Measurements from ENCODE around the gene EXOC4. TPM values are rescaled to one million over a fixed set of nuclear protein-coding genes. Genes with fewer than 3 reads are reported as not detected.

The EXOC4 gene
- total RNA-seq, 4 donors from 2014 or later, result 82.4 to 204 (median 128) TPM

DNA sequence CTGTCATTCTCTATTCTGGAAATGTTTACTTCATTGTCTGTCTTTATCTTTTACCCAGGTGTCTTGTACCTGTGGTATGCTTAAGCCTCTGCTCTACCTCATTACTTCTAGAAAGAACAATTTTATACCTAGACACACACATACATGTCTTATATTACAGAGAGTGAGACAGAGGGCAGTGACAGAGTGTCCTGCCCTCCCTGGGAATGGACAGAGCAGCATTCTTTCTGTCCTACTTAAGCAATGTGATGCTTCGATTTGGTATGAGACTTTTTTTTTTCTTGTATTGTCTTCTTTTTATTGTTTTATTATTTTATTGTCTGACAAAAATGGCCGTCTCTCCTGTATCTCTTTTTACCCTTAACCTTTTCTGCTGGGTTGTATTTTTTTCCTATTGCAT, 286.1 kb downstream of the EXOC4 start:
- DNase-seq, result no peak

GRCh38 chr7:133540096-133540860, 287.4 kb downstream of the EXOC4 start:
- 82 to 93% methylated on average over 1 of the region's 1 CpG for WGBS, 2 donors (ENCODE audit: low coverage in 1 of 2)
- peaks cover 0 to 5% (median 0%) of the 10 kb centered on the region in 4 donors for H3K4me1 ChIP-seq
- in situ Hi-C loops (cut with MboI; ENCODE audit: low pct_ligation_motif_present in 1 of 4, low pct_unique_long_range_greater_than_20kb in 1 of 4, low sequenced_read_pairs in 3 of 4), result no loop called here
- H3K9me3 ChIP-seq, result no peaks in the 10 kb centered on the region
- no peaks in the 10 kb centered on the region for H3K36me3 ChIP-seq
- intact Hi-C loops (cut with DNase I; ENCODE audit: low total_unique reads), result no loop called here
- DNase-seq, result no peak
- H3K27me3 ChIP-seq, result no peaks in the 10 kb centered on the region
- H3K4me3 ChIP-seq, result no peak overlapping the region
- no peak overlapping the region for H3K27ac ChIP-seq
- TF ChIP-seq POLR2AphosphoS5 (IDR thresholded peaks at IDR 0.05) (no peak), POLR2A (IDR thresholded peaks at IDR 0.05) (no peak), EP300 (IDR thresholded peaks at IDR 0.05; ENCODE audit: low read depth) (no peak)
- TF ChIP-seq, protein P1, sequence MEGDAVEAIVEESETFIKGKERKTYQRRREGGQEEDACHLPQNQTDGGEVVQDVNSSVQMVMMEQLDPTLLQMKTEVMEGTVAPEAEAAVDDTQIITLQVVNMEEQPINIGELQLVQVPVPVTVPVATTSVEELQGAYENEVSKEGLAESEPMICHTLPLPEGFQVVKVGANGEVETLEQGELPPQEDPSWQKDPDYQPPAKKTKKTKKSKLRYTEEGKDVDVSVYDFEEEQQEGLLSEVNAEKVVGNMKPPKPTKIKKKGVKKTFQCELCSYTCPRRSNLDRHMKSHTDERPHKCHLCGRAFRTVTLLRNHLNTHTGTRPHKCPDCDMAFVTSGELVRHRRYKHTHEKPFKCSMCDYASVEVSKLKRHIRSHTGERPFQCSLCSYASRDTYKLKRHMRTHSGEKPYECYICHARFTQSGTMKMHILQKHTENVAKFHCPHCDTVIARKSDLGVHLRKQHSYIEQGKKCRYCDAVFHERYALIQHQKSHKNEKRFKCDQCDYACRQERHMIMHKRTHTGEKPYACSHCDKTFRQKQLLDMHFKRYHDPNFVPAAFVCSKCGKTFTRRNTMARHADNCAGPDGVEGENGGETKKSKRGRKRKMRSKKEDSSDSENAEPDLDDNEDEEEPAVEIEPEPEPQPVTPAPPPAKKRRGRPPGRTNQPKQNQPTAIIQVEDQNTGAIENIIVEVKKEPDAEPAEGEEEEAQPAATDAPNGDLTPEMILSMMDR (IDR thresholded peaks at IDR 0.05), result no peak

More for the DNA sequence above, 286.1 kb downstream of the EXOC4 start:
- Histone ChIP-seq H3K4me1 (peaks cover 0 to 5% (median 0%) of the 10 kb centered on the region in 4 donors), H3K27ac (no peak overlapping the region), H3K27me3 (no peaks in the 10 kb centered on the region), H3K9me3 (no peaks in the 10 kb centered on the region), H3K36me3 (no peaks in the 10 kb centered on the region), H3K4me3 (no peak overlapping the region)
- in situ Hi-C loops (cut with MboI; ENCODE audit: low pct_ligation_motif_present in 1 of 4, low pct_unique_long_range_greater_than_20kb in 1 of 4, low sequenced_read_pairs in 3 of 4), result no loop called here
- intact Hi-C loops (cut with DNase I; ENCODE audit: low total_unique reads), result no loop called here
- WGBS, 2 donors (ENCODE audit: low coverage in 1 of 2), result 38 to 64% methylated on average over 2 of the region's 2 CpGs
- TF ChIP-seq, protein P1 (IDR thresholded peaks at IDR 0.05), result no peak
- TF ChIP-seq POLR2AphosphoS5 (IDR thresholded peaks at IDR 0.05) (no peak), EP300 (IDR thresholded peaks at IDR 0.05; ENCODE audit: low read depth) (no peak), POLR2A (IDR thresholded peaks at IDR 0.05) (no peak)

GRCh38 chr7:133542209-133542780, 289.4 kb downstream of the EXOC4 start:
- peaks cover 0 to 5% (median 0%) of the 10 kb centered on the region in 4 donors for H3K4me1 ChIP-seq
- H3K4me3 ChIP-seq, result no peak overlapping the region
- no peak for DNase-seq
- in situ Hi-C loops (cut with MboI; ENCODE audit: low pct_ligation_motif_present in 1 of 4, low pct_unique_long_range_greater_than_20kb in 1 of 4, low sequenced_read_pairs in 3 of 4) (no loop called here), intact Hi-C loops (cut with DNase I; ENCODE audit: low total_unique reads) (no loop called here)
- TF ChIP-seq POLR2AphosphoS5 (IDR thresholded peaks at IDR 0.05) (no peak), EP300 (IDR thresholded peaks at IDR 0.05; ENCODE audit: low read depth) (no peak), POLR2A (IDR thresholded peaks at IDR 0.05) (no peak)
- TF ChIP-seq, protein P1 (IDR thresholded peaks at IDR 0.05), result no peak
- H3K27ac ChIP-seq, result no peak overlapping the region
- no peaks in the 10 kb centered on the region for H3K36me3 ChIP-seq
- no peaks in the 10 kb centered on the region for H3K9me3 ChIP-seq
- H3K27me3 ChIP-seq, result no peaks in the 10 kb centered on the region

GRCh38 chr7:133543657-133544056, 290.8 kb downstream of the EXOC4 start:
- Histone ChIP-seq H3K27me3 (no peaks in the 10 kb centered on the region), H3K4me1 (peaks cover 0 to 5% (median 0%) of the 10 kb centered on the region in 4 donors), H3K4me3 (no peak overlapping the region), H3K36me3 (no peaks in the 10 kb centered on the region), H3K27ac (no peak overlapping the region), H3K9me3 (no peaks in the 10 kb centered on the region)
- no peak for DNase-seq
- in situ Hi-C loops (cut with MboI; ENCODE audit: low pct_ligation_motif_present in 1 of 4, low pct_unique_long_range_greater_than_20kb in 1 of 4, low sequenced_read_pairs in 3 of 4), result no loop called here
- 81 to 100% methylated on average over 1 to 3 of the region's 3 CpGs for WGBS, 2 donors (ENCODE audit: low coverage in 1 of 2)
- intact Hi-C loops (cut with DNase I; ENCODE audit: low total_unique reads), result no loop called here
- TF ChIP-seq POLR2A (IDR thresholded peaks at IDR 0.05) (no peak), POLR2AphosphoS5 (IDR thresholded peaks at IDR 0.05) (no peak), EP300 (IDR thresholded peaks at IDR 0.05; ENCODE audit: low read depth) (no peak)
- TF ChIP-seq, protein P1 (IDR thresholded peaks at IDR 0.05), result no peak

All from transverse colon (tissue), 4 donors.